ENCODE data around the gene CPAMD8. TPM values are rescaled to one million over a fixed set of nuclear protein-coding genes. Genes with fewer than 3 reads are reported as not detected.

CPAMD8 gene
- total and polyA plus RNA-seq, 2 of the 8 experiments (the other 6 are each of a cell fraction or from before 2014, with no cell fraction given), result 6.1 to 9.2 TPM

- Histone ChIP-seq H3K9me3 (ENCODE audit: insufficient read depth in 2 of 2, low read depth in 1 of 2, low read length in 1 of 2) (peaks cover 3 to 6% of the 10 kb centered on the region in 2 experiments; a peak in 1 of 4 replicates), H3K36me3 (ENCODE audit: control insufficient read depth in 2 of 4, insufficient read depth in 4 of 4, low read length in 3 of 4) (no peaks in the 10 kb centered on the region), H3K23me2 (ENCODE audit: low read depth, low read length) (no peaks in the 10 kb centered on the region), H3K79me1 (ENCODE audit: low read depth, low read length) (no peaks in the 10 kb centered on the region), H3K14ac (ENCODE audit: insufficient read length) (no peak overlapping the region), H2BK5ac (ENCODE audit: low read depth, low read length) (no peak overlapping the region), H4K5ac (ENCODE audit: insufficient read length, low read depth, low read length) (no peak overlapping the region), H2BK120ac (replicated peaks; ENCODE audit: low read depth, low read length) (no peak overlapping the region), H2BK15ac (ENCODE audit: low read length) (no peak overlapping the region), H3K27me3 (replicated peaks in 1 of 4; ENCODE audit: control insufficient read depth in 3 of 4, extremely low read depth in 1 of 4, insufficient read depth in 3 of 4, low read length in 3 of 4) (no peaks in the 10 kb centered on the region), H2BK12ac (ENCODE audit: low read depth, low read length) (no peak overlapping the region), H4K8ac (ENCODE audit: extremely low read depth, insufficient read depth, low read length) (no peak overlapping the region), H3K56ac (replicated peaks; ENCODE audit: insufficient read length, low read depth, low read length) (no peak overlapping the region), H2AFZ (ENCODE audit: low read length) (no peak overlapping the region), H2BK20ac (ENCODE audit: low read length) (no peak overlapping the region), H3K4me3 (ENCODE audit: extremely low read depth in 1 of 4, insufficient read depth in 2 of 4, low read depth in 3 of 4, low read length in 4 of 4) (no peak overlapping the region), H3K4ac (replicated peaks; ENCODE audit: insufficient read length, low read depth, low read length) (no peak overlapping the region), H3K79me2 (ENCODE audit: control insufficient read depth in 1 of 2, insufficient read depth in 2 of 2, low read length in 2 of 2) (no peaks in the 10 kb centered on the region), H4K20me1 (replicated peaks in 1 of 2; ENCODE audit: control insufficient read depth in 1 of 2, insufficient read depth in 2 of 2, low read length in 2 of 2) (no peaks in the 10 kb centered on the region), H2AK5ac (ENCODE audit: low read depth, low read length) (no peak overlapping the region), H3K9ac (replicated peaks in 1 of 4; ENCODE audit: extremely low read depth in 1 of 4, low read depth in 3 of 4, low read length in 3 of 4) (no peak overlapping the region), H3K18ac (ENCODE audit: extremely low read depth, low read length) (no peak overlapping the region), H3K4me2 (ENCODE audit: insufficient read depth in 1 of 2, low read depth in 2 of 2, low read length in 2 of 2) (no peak overlapping the region), H3K23ac (ENCODE audit: insufficient read length) (no peak overlapping the region), H3K4me1 (replicated peaks in 1 of 4; ENCODE audit: control insufficient read depth in 3 of 4, insufficient read depth in 4 of 4, low read length in 3 of 4) (no peaks in the 10 kb centered on the region), H3K27ac (ENCODE audit: low read depth, low read length) (no peak overlapping the region), H4K91ac (replicated peaks; ENCODE audit: insufficient read length, low read length) (no peak overlapping the region)
- CTCF ChIA-PET (ENCODE audit: partially characterized antibody), result interaction anchor here (0.6 kb wide), 1 partner anchor 8 kb away, joined by 4 read pairs; no protein-coding TSS in a partner anchor
- POLR2A ChIA-PET (ENCODE audit: partially characterized antibody), result interaction anchor here (1.7 kb wide), 1 partner anchor 42 kb away, joined by 3 read pairs; no protein-coding TSS in a partner anchor
- DNase-seq (ENCODE audit: low read depth in 1 of 2, low spot score in 2 of 2) (no peak), FAIRE-seq (no peak)
- WGBS, 2 experiments (ENCODE audit: extremely low coverage in 1 of 2, insufficient coverage in 1 of 2, insufficient read length in 1 of 2, insufficient replicate concordance in 2 of 2, low coverage in 1 of 2, low lambda C conversion rate in 2 of 2, missing lambda C conversion rate in 1 of 2), result 88% methylated on average over 4 of the region's 4 CpGs; no CpG with 5 or more reads in 1 of the 2 experiments
- TF ChIP-seq CREB1 (IDR thresholded peaks at IDR 0.05), result no peak
- TF ChIP-seq SIX5 (IDR thresholded peaks at IDR 0.05; ENCODE audit: low read depth, low read length), result no peak
- no peak for TF ChIP-seq KDM4A (IDR thresholded peaks at IDR 0.05; ENCODE audit: low read depth, low read length, severe bottlenecking)
- no peak for TF ChIP-seq CTBP2 (IDR thresholded peaks at IDR 0.05; ENCODE audit: borderline replicate concordance, insufficient read depth, insufficient read length, low read length)
- no peak for TF ChIP-seq JUN (IDR thresholded peaks at IDR 0.05; ENCODE audit: low read depth, low read length)
- TF ChIP-seq RBBP5 (IDR thresholded peaks at IDR 0.05; ENCODE audit: borderline replicate concordance, low read depth, low read length), result no peak
- no peak for TF ChIP-seq SP4 (IDR thresholded peaks at IDR 0.05; ENCODE audit: low read length)
- TF ChIP-seq TBP (IDR thresholded peaks at IDR 0.05; ENCODE audit: low read depth, low read length), result no peak
Observed at GRCh38 chr19:16919496-16919895, 107.1 kb downstream of the CPAMD8 start.

Measured in H1 (cell line).